HepG2 (cell line): ENCODE results near the gene STX5. TPM values are rescaled to one million over a fixed set of nuclear protein-coding genes. Genes with fewer than 3 reads are reported as not detected.

Experiments
- ARID4A ChIP-seq: sonication (generic); formaldehyde crosslinking; IDR thresholded peaks from 2 replicates; pipeline ENCODE4 v1.5.0; 2020; ENCODE audit warnings: mild to moderate bottlenecking, missing genetic modification reagents, borderline replicate concordance
- GPBP1L1 ChIP-seq: sonication (generic); formaldehyde crosslinking; IDR thresholded peaks from 2 replicates; pipeline ENCODE4 v1.5.0; 2020; ENCODE audit warnings: mild to moderate bottlenecking, missing genetic modification reagents
- GPN1 ChIP-seq: sonication (generic); formaldehyde crosslinking; IDR thresholded peaks from 2 replicates; pipeline ENCODE4 v1.5.1; 2020; ENCODE audit warnings: missing genetic modification reagents, borderline replicate concordance
- MAZ ChIP-seq, 2 experiments: sonication (generic) in 1 of 2; formaldehyde crosslinking in 1 of 2; IDR thresholded peaks; 2 replicates each; pipeline versions ENCODE4 v1.5.0 to v1.6.1; 2012 to 2020; ENCODE audit warnings: low read depth in 2 of 2, mild to moderate bottlenecking in 2 of 2, borderline replicate concordance in 1 of 2, improper control_type of control experiment in 1 of 2, low read length in 1 of 2, missing genetic modification reagents in 1 of 2, moderate library complexity in 1 of 2
- MZF1 ChIP-seq: sonication (generic); formaldehyde crosslinking; IDR thresholded peaks from 2 replicates; pipeline ENCODE4 v1.8.1; 2023; ENCODE audit warnings: mild to moderate bottlenecking, missing genetic modification reagents, borderline replicate concordance
- NFRKB ChIP-seq: fragments of 450-650 bp; IDR thresholded peaks from 2 replicates; pipeline ENCODE4 v1.6.1; 2017
- NR3C1 ChIP-seq: sonication (generic); formaldehyde crosslinking; IDR thresholded peaks from 2 replicates; pipeline ENCODE4 v1.4.0; 2020; ENCODE audit warnings: missing genetic modification reagents
- POGK ChIP-seq: sonication (generic); formaldehyde crosslinking; conservative IDR thresholded peaks from 2 replicates; pipeline ENCODE4 v1.8.0; 2022; ENCODE audit warnings: mild to moderate bottlenecking, moderate library complexity, missing genetic modification reagents
- POLR2AphosphoS2 ChIP-seq: IDR thresholded peaks from 2 replicates; pipeline ENCODE4 v1.6.1; 2011; ENCODE audit warnings: low read depth, low read length, improper control_type of control experiment
- PRDM15 ChIP-seq: sonication (generic); formaldehyde crosslinking; IDR thresholded peaks from 2 replicates; pipeline ENCODE4 v1.4.0; 2020; ENCODE audit warnings: missing genetic modification reagents
- RFXANK ChIP-seq: IDR thresholded peaks from 2 replicates; pipeline ENCODE4 v1.6.1; 2016
- SRSF4 ChIP-seq: fragments of 200-400 bp; formaldehyde crosslinking; IDR thresholded peaks from one replicate; pipeline ENCODE4 v1.6.1; 2018; ENCODE audit warnings: mild to moderate bottlenecking, low read depth, low read length, moderate library complexity; ENCODE audit not compliant: poor library complexity, severe bottlenecking
- XBP1 ChIP-seq: sonication (generic); formaldehyde crosslinking; IDR thresholded peaks from 2 replicates; pipeline ENCODE4 v1.5.0; 2020; ENCODE audit warnings: missing genetic modification reagents
- ZNF264 ChIP-seq: sonication (generic); formaldehyde crosslinking; IDR thresholded peaks from 2 replicates; pipeline ENCODE4 v1.4.0; 2020; ENCODE audit warnings: missing genetic modification reagents
- ZNF33A ChIP-seq: sonication (generic); formaldehyde crosslinking; IDR thresholded peaks from 2 replicates; pipeline ENCODE4 v1.5.1; 2020; ENCODE audit warnings: missing genetic modification reagents, mild to moderate bottlenecking, moderate library complexity, borderline replicate concordance
- ZNF589 ChIP-seq: sonication (generic); formaldehyde crosslinking; conservative IDR thresholded peaks from 2 replicates; pipeline ENCODE4 v1.8.0; 2022; ENCODE audit warnings: mild to moderate bottlenecking, moderate library complexity, missing genetic modification reagents
- ZSCAN31 ChIP-seq: sonication (generic); formaldehyde crosslinking; IDR thresholded peaks from 2 replicates; pipeline ENCODE4 v1.5.0; 2020; ENCODE audit warnings: low read depth, mild to moderate bottlenecking, missing genetic modification reagents
- polyA plus RNA-seq, 8 experiments: library from polyadenylated mRNA; depleted of rRNA in 3 of 8; stranded (reverse) in 7 of 8; unstranded in 1 of 8; fragments of >200 nt; fragmentation: Illumina TruSeq in 4 of 8; extraction: Trizol in 4 of 8; gene quantifications; 2 replicates each; pipeline versions ENCODE4 v1.2.1 to v1.2.3, GENCODE V29; 2011 to 2016; ENCODE audit warnings: low read depth in 4 of 8, missing spikeins in 1 of 8, mixed read lengths in 1 of 8; ENCODE audit not compliant: insufficient read depth in 1 of 8
- total RNA-seq, 5 experiments: library from RNA; depleted of rRNA; stranded (reverse); fragments of >200 nt; fragmentation: Illumina TruSeq; extraction: Trizol; gene quantifications; 2 replicates each; pipeline ENCODE4 v1.2.3, GENCODE V29; 2016; ENCODE audit warnings: low read depth in 1 of 5
- TF ChIP-seq, protein P1 (sequence below): IDR thresholded peaks from 2 replicates; pipeline ENCODE4 v1.6.1; 2016; ENCODE audit warnings: missing genetic modification reagents, missing compliant biosample characterization

The STX5 gene
- total and polyA plus RNA-seq, 2 of the 13 experiments (the other 11 are each of a cell fraction or from before 2014, with no cell fraction given): 26.9 to 30.0 TPM

DNA sequence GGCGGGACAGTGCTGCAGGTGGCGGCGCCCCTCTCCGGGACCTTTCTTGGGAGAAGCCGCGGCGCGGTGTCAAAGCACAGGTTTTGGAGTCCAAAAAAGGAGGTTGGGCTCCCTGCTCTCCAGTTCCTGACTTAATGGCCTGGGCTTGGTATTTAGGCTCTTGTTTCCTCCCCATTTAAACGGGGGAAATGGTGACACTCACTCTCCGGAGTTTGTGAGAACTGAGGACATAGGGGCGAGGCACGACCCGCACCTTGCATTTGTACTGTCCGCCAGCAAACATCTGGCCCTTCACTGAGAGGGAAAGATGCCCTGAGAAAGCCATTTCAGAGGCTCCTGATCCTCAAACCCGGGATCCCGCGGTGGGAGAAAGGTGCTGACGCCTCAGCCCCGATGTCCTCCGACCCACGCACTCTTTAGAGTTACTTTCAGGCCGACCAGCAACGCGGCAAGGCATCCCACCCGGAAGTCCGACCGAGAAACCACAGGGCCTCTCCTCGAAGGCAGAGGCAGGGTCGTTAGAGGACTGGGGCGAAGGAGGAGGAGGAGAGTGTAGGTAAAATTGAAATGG, 10.4 kb upstream of the STX5 start (continued):
- TF ChIP-seq POLR2AphosphoS2: no peak
- no peak for TF ChIP-seq GPBP1L1 (CRISPR knock-in tag)
- no peak for TF ChIP-seq ZNF264 (CRISPR knock-in tag)
- TF ChIP-seq ZNF33A (CRISPR knock-in tag): no peak
- no peak for TF ChIP-seq RFXANK
- TF ChIP-seq ZSCAN31 (CRISPR knock-in tag): no peak
- TF ChIP-seq PRDM15 (CRISPR knock-in tag): no peak
- no peak for TF ChIP-seq NR3C1 (CRISPR knock-in tag)
- TF ChIP-seq GPN1: no peak
- TF ChIP-seq SRSF4: no peak
- TF ChIP-seq ARID4A (CRISPR knock-in tag): no peak
- no peak for TF ChIP-seq ZNF589 (CRISPR knock-in tag)
- no peak for TF ChIP-seq POGK (CRISPR knock-in tag)
- no peak for TF ChIP-seq NFRKB
- TF ChIP-seq, protein P1, sequence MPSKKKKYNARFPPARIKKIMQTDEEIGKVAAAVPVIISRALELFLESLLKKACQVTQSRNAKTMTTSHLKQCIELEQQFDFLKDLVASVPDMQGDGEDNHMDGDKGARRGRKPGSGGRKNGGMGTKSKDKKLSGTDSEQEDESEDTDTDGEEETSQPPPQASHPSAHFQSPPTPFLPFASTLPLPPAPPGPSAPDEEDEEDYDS (CRISPR knock-in tag): no peak
- no peak for TF ChIP-seq XBP1 (CRISPR knock-in tag)
- no peak for TF ChIP-seq MZF1
- TF ChIP-seq MAZ (IDR thresholded peaks at IDR 0.05; ENCODE audit: borderline replicate concordance, low read depth, low read length): no peak
- TF ChIP-seq MAZ (CRISPR knock-in tag; IDR thresholded peaks at IDR 0.05; ENCODE audit: low read depth): no peak
